ENCODE results near the gene ARF1.

ARF1 gene

GRCh38 chr1:228082214-228082917, at the start of gene ARF1:
Gene ARF1 (plus strand): TSS chr1:228082708. CDS start chr1:228097115, 14,407 bp downstream.
- DNase-seq (ENCODE audit: low read depth in 3 of 3) = peak; percentile 85 to 92 (median 87)

GRCh38 chr1:228033376-228033775, 49.1 kb upstream of the ARF1 start:
- DNase-seq (ENCODE audit: low read depth in 3 of 3) = no peak

DNA sequence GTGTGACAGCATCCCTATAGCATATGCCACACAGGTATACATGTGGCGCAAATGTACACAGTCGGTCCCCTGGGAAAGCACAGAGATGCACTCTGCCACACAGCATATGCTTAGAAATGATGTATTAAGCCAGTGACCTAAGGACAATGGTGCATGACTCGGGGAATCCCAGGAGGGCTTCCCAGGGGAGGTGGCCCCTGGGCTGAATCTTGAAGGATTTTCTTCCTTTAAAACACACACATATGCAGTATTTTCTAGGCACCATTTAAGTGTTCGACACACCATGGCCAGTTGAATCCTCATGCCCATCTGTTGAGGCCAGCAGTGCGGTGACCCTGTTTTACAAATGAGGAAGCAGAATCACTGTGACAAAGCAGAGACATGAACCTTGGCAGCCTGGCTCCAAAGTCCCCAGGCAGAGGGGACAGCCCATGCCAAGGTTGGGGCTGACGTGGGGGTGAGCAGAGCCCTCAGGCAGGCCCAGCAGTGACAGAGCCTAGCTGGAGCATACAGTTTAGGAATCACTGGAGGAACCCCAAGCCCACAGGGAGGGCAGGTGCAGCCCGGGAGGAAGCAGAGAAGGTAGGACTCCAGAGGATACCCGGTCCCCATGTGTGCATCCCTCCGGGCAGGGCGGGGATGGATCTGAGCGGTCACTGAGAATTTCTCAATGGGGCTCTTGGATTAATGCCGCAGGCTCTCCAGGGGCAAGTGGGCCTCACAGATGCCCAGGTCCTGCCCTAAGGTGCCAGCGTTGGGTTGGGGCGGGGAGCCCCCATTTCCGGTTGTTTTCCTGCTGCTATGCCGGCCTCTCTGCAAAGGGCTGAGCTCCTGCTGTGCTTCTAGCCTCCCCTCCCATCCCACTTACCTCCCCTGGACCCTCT, 47.3 kb upstream of the ARF1 start:
- no peak for DNase-seq (ENCODE audit: low read depth in 3 of 3)

DNA sequence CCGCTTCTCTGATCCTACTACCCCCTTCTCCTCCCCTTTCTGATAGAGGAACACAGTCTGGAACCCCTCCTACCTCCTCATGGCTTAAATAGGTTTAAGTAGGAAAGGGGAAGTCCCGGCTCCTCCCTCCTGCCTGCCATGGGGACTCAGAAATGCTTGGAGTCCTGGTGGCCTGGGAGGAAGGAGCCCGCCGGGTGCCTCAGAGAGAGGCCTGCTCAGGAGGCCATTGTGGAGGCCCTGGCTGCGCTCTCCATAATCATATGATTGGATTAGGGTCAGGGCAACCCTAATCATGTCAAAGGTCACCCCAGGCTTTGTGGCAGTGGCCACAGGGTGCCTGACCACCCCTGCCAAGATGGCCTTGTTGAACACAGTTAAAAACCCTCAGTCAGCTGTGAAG, 46.7 kb upstream of the ARF1 start:
- DNase-seq (ENCODE audit: low read depth in 3 of 3) = no peak

DNA sequence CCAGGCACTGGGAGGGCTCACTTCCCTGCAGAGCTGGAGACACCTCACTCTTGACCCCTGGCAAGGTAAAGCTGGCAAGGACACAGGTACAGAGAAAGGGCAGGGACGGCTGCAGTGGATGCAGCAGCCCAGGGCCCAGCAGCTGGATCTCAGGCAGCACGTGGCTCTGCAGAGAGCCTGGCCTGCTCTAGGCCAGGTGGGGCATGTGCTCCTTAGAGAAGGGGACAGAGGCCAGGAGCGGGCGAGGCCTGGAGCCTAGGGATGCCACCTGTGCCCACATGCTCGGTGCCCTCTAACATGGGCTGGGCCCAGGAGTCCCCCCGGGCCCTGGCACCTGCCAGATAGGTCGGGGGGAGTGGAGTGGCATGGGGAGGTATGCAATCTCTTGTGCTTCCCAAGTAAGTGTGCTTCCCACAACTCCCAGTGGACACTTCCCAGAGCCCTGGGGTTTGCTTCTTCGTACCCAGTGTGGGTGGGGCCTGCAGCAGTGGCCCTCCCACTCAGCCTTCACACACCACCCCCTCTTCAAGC, 45.7 kb upstream of the ARF1 start:
- DNase-seq (ENCODE audit: low read depth in 3 of 3) = no peak

- peak; percentile 20 to 30 (median 21) for DNase-seq (ENCODE audit: low read depth in 3 of 3)
Observed at GRCh38 chr1:228037401-228038386, 44.8 kb upstream of the ARF1 start.

- no peak for DNase-seq (ENCODE audit: low read depth in 3 of 3)
Observed at GRCh38 chr1:228038387-228039005, 44.0 kb upstream of the ARF1 start.

GRCh38 chr1:228039006-228039903, 43.3 kb upstream of the ARF1 start:
- no peak for DNase-seq (ENCODE audit: low read depth in 3 of 3)

DNA sequence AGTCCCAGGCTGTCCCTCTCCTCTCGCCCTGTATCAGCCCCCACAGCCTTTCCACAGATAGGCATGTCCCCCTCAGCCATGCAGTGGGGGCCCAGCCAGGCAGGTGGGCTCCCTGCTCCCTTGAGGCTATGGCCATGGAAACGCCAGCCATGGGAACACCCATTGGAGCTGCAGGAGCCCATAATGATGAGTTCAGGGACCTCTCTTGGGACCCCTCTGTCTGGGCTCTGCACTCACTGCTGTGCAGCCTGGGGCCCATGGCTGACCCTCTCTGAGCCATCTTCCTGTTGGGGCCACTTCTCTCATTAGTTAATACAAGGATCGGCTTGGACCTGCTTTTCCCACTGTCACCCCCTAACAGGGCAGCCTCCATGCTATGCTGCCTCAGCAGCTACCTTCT, 42.5 kb upstream of the ARF1 start:
- DNase-seq (ENCODE audit: low read depth in 3 of 3) = no peak

DNA sequence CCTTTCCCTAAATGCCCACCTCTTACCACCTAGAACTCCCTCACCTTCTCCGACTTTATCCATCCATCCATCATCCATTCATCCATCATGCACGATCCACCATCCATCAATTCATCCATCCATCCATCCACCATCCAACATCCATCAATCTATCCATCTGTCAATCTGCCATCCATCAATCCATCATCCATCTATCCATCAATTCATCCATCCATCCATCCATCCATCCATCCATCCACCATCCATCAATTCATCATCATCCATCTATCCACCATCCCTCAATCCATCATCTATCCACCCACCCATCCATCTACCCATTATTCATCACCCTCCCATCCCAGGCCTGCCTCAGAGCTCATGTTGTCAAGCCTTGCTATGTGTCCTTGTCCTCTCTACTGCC, 41.2 kb upstream of the ARF1 start:
- no peak for DNase-seq (ENCODE audit: low read depth in 3 of 3)

GRCh38 chr1:228042508-228042907, 40.0 kb upstream of the ARF1 start:
- no peak for DNase-seq (ENCODE audit: low read depth in 3 of 3)

DNA sequence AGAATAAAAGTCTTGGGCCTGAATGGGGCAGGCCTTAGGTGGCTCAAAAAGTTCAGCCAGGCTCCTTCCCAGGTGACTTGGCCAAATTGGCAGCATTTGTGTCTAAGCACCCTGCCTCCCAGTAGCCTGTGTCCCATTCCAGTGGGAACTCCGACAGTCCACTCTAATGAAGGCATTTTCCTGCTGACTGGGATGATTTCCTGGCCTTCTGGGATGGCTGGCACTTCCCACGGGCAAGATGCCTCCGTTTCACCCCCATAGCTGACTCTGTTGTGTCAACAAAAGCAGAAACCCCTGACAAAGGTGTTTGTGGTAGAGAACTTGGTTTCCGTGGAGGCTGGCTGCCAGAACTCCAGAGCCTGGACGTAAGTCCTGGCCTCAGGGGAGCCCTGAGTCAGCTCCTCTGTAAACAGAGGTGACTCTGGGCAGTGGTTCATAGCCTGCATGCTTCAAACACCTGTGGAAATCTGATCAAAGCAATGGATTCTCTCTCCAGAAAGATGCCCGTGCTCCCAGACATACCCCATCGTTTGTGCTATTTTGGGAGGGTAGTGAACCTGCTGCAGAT, 39.1 kb upstream of the ARF1 start:
- DNase-seq (ENCODE audit: low read depth in 3 of 3) = no peak

DNA sequence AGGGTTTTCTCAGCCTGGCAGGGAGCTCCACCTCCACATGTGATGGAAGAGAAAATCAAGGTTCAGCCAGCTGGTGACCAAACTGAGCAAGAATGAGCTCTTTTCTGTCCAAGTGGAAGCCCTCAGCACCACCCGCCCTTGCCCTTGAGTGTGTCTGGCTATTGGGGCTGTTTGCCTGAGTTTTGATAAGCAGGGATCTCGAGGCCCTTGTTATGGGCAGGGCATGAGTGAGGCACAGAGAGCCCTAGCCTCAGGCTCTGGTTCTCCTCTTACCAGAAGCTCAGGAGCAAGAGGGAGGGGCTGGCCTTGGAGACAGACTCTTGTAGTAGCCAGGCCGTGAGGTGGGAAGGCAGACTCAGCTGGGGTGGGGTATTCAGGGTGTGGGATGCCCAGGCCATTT, 37.5 kb upstream of the ARF1 start:
- no peak for DNase-seq (ENCODE audit: low read depth in 3 of 3)

GRCh38 chr1:228045405-228045804, 37.1 kb upstream of the ARF1 start:
- DNase-seq (ENCODE audit: low read depth in 3 of 3) = no peak

GRCh38 chr1:228045871-228046270, 36.6 kb upstream of the ARF1 start:
- no peak for DNase-seq (ENCODE audit: low read depth in 3 of 3)

GRCh38 chr1:228046421-228047182, 35.9 kb upstream of the ARF1 start:
- DNase-seq (ENCODE audit: low read depth in 3 of 3) = no peak

DNA sequence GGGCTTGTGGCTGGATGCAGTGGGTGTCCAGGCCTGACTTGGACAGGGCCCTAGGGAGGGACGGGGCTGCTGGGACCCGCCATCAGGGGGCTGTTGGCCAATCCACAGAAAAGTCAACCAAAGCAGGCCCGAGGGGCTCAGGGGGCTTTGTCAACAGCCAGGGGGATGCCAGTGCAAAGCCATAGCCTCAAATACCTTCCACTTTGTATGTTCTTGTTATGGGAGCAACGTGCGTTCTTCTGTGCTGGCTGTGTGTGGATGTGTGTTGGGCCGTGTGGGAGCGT, 35.4 kb upstream of the ARF1 start:
- DNase-seq (ENCODE audit: low read depth in 3 of 3) = no peak

GRCh38 chr1:228048120-228048519, 34.4 kb upstream of the ARF1 start:
- no peak for DNase-seq (ENCODE audit: low read depth in 3 of 3)

DNA sequence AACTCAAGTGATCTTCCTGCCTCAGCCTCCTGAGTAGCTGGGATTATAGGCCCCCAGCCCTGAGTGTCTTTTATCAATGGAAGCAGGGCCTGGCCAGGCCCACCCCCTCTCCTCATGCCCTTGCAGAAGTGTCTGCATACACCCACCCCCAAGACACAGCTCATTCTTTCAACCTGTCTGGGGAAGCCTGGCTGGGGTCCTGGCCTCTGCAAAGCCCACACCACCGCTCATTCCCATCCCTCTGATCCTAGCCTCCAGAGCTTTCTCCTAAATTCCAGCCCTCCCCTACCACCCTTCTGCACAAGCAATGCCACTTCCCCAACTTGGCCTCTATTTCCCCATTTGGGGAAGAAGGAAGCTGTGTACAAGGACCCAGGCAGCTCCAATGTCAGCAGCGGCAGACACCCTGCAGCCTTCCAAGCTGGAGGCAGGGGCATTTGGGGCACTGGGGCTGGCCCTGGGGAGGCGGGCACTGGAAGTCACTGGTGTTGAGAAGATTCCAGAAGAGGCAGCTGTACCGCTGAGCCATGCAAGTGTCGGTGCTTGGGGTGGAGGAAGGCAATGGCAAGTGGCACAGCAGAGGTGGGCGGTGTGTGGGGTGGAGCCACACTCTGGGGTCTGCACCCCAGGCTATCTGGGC, 33.7 kb upstream of the ARF1 start:
- no peak for DNase-seq (ENCODE audit: low read depth in 3 of 3)
